ENCODE measurements around the gene STX1A. TPM values are rescaled to one million over a fixed set of nuclear protein-coding genes. Genes with fewer than 3 reads are reported as not detected.

STX1A gene
- total and polyA plus RNA-seq, 2 of the 8 experiments (the other 6 are each of a cell fraction or from before 2014, with no cell fraction given), result 13.5 to 17.5 TPM

- Histone ChIP-seq H2BK20ac (ENCODE audit: low read length) (peak overlapping the region; percentile 83), H3K79me2 (ENCODE audit: control insufficient read depth in 1 of 2, insufficient read depth in 2 of 2, low read length in 2 of 2) (peaks cover 0 to 5% of the 10 kb centered on the region in 2 experiments; a peak in 1 of 4 replicates), H3K9me3 (ENCODE audit: insufficient read depth in 2 of 2, low read depth in 1 of 2, low read length in 1 of 2) (no peaks in the 10 kb centered on the region), H3K9ac (replicated peaks in 1 of 4; ENCODE audit: extremely low read depth in 1 of 4, low read depth in 3 of 4, low read length in 3 of 4) (peak overlapping the region; percentile 40 to 94 (median 90)), H4K8ac (ENCODE audit: extremely low read depth, insufficient read depth, low read length) (peak overlapping the region; percentile 99; the same call in 1 of the 2 replicates), H3K79me1 (ENCODE audit: low read depth, low read length) (0 out of 2 replicates have a peak, but pooled peaks cover 2% of the 10 kb centered on the region), H4K91ac (replicated peaks; ENCODE audit: insufficient read length, low read length) (peak overlapping the region; percentile 93), H2BK120ac (replicated peaks; ENCODE audit: low read depth, low read length) (peak overlapping the region; percentile 75), H3K27ac (ENCODE audit: low read depth, low read length) (peak overlapping the region; percentile 97), H3K18ac (ENCODE audit: extremely low read depth, low read length) (peak overlapping the region; percentile 99), H3K4me3 (ENCODE audit: extremely low read depth in 1 of 4, insufficient read depth in 2 of 4, low read depth in 3 of 4, low read length in 4 of 4) (peak overlapping the region in 3 of 4 experiments; percentile 19 to 52 (median 42); a peak in 6 of 8 replicates), H3K23ac (ENCODE audit: insufficient read length) (no peak overlapping the region), H4K20me1 (replicated peaks in 1 of 2; ENCODE audit: control insufficient read depth in 1 of 2, insufficient read depth in 2 of 2, low read length in 2 of 2) (peaks cover 5 to 7% of the 10 kb centered on the region in 2 experiments), H2BK15ac (ENCODE audit: low read length) (no peak overlapping the region), H2AFZ (ENCODE audit: low read length) (no peak overlapping the region), H3K56ac (replicated peaks; ENCODE audit: insufficient read length, low read depth, low read length) (peak overlapping the region; percentile 36), H3K23me2 (ENCODE audit: low read depth, low read length) (peaks cover 18% of the 10 kb centered on the region), H3K27me3 (replicated peaks in 1 of 4; ENCODE audit: control insufficient read depth in 3 of 4, extremely low read depth in 1 of 4, insufficient read depth in 3 of 4, low read length in 3 of 4) (peaks cover 0 to 2% (median 0%) of the 10 kb centered on the region in 4 experiments; a peak in 2 of 7 replicates), H3K14ac (ENCODE audit: insufficient read length) (no peak overlapping the region), H2BK5ac (ENCODE audit: low read depth, low read length) (peak overlapping the region; percentile 92), H3K4me2 (ENCODE audit: insufficient read depth in 1 of 2, low read depth in 2 of 2, low read length in 2 of 2) (peak overlapping the region; percentile 66 to 83), H4K5ac (ENCODE audit: insufficient read length, low read depth, low read length) (peak overlapping the region; percentile 79), H2AK5ac (ENCODE audit: low read depth, low read length) (peak overlapping the region; percentile 100), H3K36me3 (ENCODE audit: control insufficient read depth in 2 of 4, insufficient read depth in 4 of 4, low read length in 3 of 4) (peaks cover 0 to 2% (median under 1%) of the 10 kb centered on the region in 4 experiments; a peak in 2 of 8 replicates), H3K4me1 (replicated peaks in 1 of 4; ENCODE audit: control insufficient read depth in 3 of 4, insufficient read depth in 4 of 4, low read length in 3 of 4) (peaks cover 3 to 37% (median 25%) of the 10 kb centered on the region in 4 experiments), H2BK12ac (ENCODE audit: low read depth, low read length) (peak overlapping the region; percentile 100), H3K4ac (replicated peaks; ENCODE audit: insufficient read length, low read depth, low read length) (no peak overlapping the region)
- POLR2A ChIA-PET (ENCODE audit: partially characterized antibody), result interaction anchor here (0.9 to 9.6 kb wide), 17 partner anchors 9 to 220 kb away, joined by 3 to 82 read pairs (median 6); partner anchors contain the start of genes BAZ1B, CLDN3, CLDN4 and METTL27
- DNase-seq (ENCODE audit: low read depth in 1 of 2, low spot score in 2 of 2) (peak in 1 of 2 experiments; percentile 74), FAIRE-seq (no peak)
- CTCF ChIA-PET (ENCODE audit: partially characterized antibody), result interaction anchor here (1.0 to 2.2 kb wide), 4 partner anchors 17 to 113 kb away, joined by 3 to 13 read pairs (median 6); no protein-coding TSS in a partner anchor
- 38% methylated on average over 7 of the region's 7 CpGs; no CpG with 5 or more reads in 1 of the 2 experiments for WGBS, 2 experiments (ENCODE audit: extremely low coverage in 1 of 2, insufficient coverage in 1 of 2, insufficient read length in 1 of 2, insufficient replicate concordance in 2 of 2, low coverage in 1 of 2, low lambda C conversion rate in 2 of 2, missing lambda C conversion rate in 1 of 2)
- TF ChIP-seq MAX (IDR thresholded peaks at IDR 0.05) (peak; percentile 74), CHD1 (IDR thresholded peaks at IDR 0.05; ENCODE audit: low read depth, low read length) (no peak), HDAC2 (IDR thresholded peaks at IDR 0.05; ENCODE audit: borderline replicate concordance in 1 of 2, low read depth in 2 of 2, low read length in 2 of 2) (peak in 1 of 2 experiments; percentile 85; a peak in 1 of 4 replicates), CHD2 (IDR thresholded peaks at IDR 0.05; ENCODE audit: low read length) (peak; percentile 62; the same call in 1 of the 2 replicates), NANOG (IDR thresholded peaks at IDR 0.05; ENCODE audit: insufficient read depth, low read depth, low read length, poor library complexity, severe bottlenecking) (peak; percentile 17), SIX5 (IDR thresholded peaks at IDR 0.05; ENCODE audit: low read depth, low read length) (no peak), TAF7 (optimal IDR thresholded peaks at IDR 0.05; ENCODE audit: borderline replicate concordance, low read depth, low read length) (peak; percentile 59), USF2 (IDR thresholded peaks at IDR 0.05; ENCODE audit: low read length) (peak; percentile 45; the same call in 1 of the 2 replicates), RXRA (IDR thresholded peaks at IDR 0.05; ENCODE audit: insufficient read depth, low read depth, low read length) (0 out of 2 replicates have a peak, but pooled peaks have one; percentile 43), JUND (IDR thresholded peaks at IDR 0.05; ENCODE audit: low read length) (no peak)
Measured at GRCh38 chr7:73742338-73742752, 22.9 kb upstream of the STX1A start.

Measured in H1 (cell line).